ENCODE data around the gene UNK.

- TF ChIP-seq POLR2A (IDR thresholded peaks at IDR 0.05; ENCODE audit: low read depth, low read length) = no peak
- TF ChIP-seq MYC (IDR thresholded peaks at IDR 0.05; ENCODE audit: low read depth, low read length) = no peak
- TF ChIP-seq, protein P1, sequence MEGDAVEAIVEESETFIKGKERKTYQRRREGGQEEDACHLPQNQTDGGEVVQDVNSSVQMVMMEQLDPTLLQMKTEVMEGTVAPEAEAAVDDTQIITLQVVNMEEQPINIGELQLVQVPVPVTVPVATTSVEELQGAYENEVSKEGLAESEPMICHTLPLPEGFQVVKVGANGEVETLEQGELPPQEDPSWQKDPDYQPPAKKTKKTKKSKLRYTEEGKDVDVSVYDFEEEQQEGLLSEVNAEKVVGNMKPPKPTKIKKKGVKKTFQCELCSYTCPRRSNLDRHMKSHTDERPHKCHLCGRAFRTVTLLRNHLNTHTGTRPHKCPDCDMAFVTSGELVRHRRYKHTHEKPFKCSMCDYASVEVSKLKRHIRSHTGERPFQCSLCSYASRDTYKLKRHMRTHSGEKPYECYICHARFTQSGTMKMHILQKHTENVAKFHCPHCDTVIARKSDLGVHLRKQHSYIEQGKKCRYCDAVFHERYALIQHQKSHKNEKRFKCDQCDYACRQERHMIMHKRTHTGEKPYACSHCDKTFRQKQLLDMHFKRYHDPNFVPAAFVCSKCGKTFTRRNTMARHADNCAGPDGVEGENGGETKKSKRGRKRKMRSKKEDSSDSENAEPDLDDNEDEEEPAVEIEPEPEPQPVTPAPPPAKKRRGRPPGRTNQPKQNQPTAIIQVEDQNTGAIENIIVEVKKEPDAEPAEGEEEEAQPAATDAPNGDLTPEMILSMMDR (IDR thresholded peaks at IDR 0.05; ENCODE audit: extremely low read depth in 1 of 2, insufficient read depth in 1 of 2, low read depth in 1 of 2, low read length in 2 of 2) = no peak
Observed at GRCh38 chr17:75740631-75741077, 44.0 kb upstream of the UNK start.
